HG03095 (cell line): ENCODE data around the gene USH2A.

ENCODE experiments used
- ATAC-seq: cut with Tn5 transposase; IDR thresholded peaks from one replicate; pipeline ENCODE4 v1.9.1; 2021; ENCODE audit warnings: moderate library complexity; ENCODE audit not compliant: unreplicated experiment

USH2A gene

GRCh38 chr1:215730600-215730999 is 692.6 kb downstream of the USH2A start:
- no peak for ATAC-seq

GRCh38 chr1:215728169-215728568 is 695.1 kb downstream of the USH2A start:
- ATAC-seq: no peak

GRCh38 chr1:215720126-215720525 is 703.1 kb downstream of the USH2A start:
- no peak for ATAC-seq

GRCh38 chr1:215719552-215719951 is 703.7 kb downstream of the USH2A start:
- no peak for ATAC-seq

- ATAC-seq: no peak
Observed at GRCh38 chr1:215718575-215719287, 704.5 kb downstream of the USH2A start.

GRCh38 chr1:215717677-215718426 is 705.4 kb downstream of the USH2A start:
- ATAC-seq: no peak

GRCh38 chr1:215710899-215711225 is 712.4 kb downstream of the USH2A start:
- no peak for ATAC-seq

- peak; percentile 90 for ATAC-seq
Observed at GRCh38 chr1:215710036-215710898, 713.0 kb downstream of the USH2A start.

- ATAC-seq: no peak
Observed at GRCh38 chr1:215704089-215704860, 719.0 kb downstream of the USH2A start.

- no peak for ATAC-seq
Observed at GRCh38 chr1:215682232-215682631, 741.0 kb downstream of the USH2A start.

GRCh38 chr1:215681041-215681440 is 742.2 kb downstream of the USH2A start:
- no peak for ATAC-seq

GRCh38 chr1:215679231-215679630 is 744.0 kb downstream of the USH2A start:
- no peak for ATAC-seq

GRCh38 chr1:215677112-215677511 is 746.1 kb downstream of the USH2A start:
- ATAC-seq: no peak

- no peak for ATAC-seq
Observed at GRCh38 chr1:215673943-215674342, 749.3 kb downstream of the USH2A start.

- ATAC-seq: no peak
Observed at GRCh38 chr1:215672482-215672881, 750.8 kb downstream of the USH2A start.

GRCh38 chr1:215669806-215670491 is 753.3 kb downstream of the USH2A start:
- no peak for ATAC-seq

GRCh38 chr1:215667761-215668160 is 755.5 kb downstream of the USH2A start:
- ATAC-seq: no peak

- no peak for ATAC-seq
Observed at GRCh38 chr1:215665215-215665614, 758.0 kb downstream of the USH2A start.

- ATAC-seq: no peak
Observed at GRCh38 chr1:215661033-215661432, 762.2 kb downstream of the USH2A start.

GRCh38 chr1:215660259-215660658 is 763.0 kb downstream of the USH2A start:
- no peak for ATAC-seq
